T-cell (primary cell): ENCODE measurements around the gene EIF1AD. TPM values are rescaled to one million over a fixed set of nuclear protein-coding genes. Genes with fewer than 3 reads are reported as not detected.

Experiments
- ATAC-seq, 4 experiments: fragments of 200-7000 bp in 3 of 4; fragments of 150-1000 bp in 1 of 4; cut with Tn5 transposase; replicated peaks in 1 of 4; 1 replicate in 3 of 4; 2 replicates in 1 of 4; pipeline ENCODE4 v1.10.0; 2021; ENCODE audit warnings: moderate library complexity in 3 of 4, mild to moderate bottlenecking in 2 of 4, moderate number of reproducible peaks in 1 of 4
- CTCF ChIA-PET, 2 donors: fragments of 300-600 bp; sonication (Branson Sonifier 250); formaldehyde crosslinking; loops; one replicate each; lab custom pipeline; 2022; ENCODE audit warnings: antibody characterized with exemption in 2 of 2; lab: Charles Lee
- POLR2A ChIA-PET, 2 donors: fragments of 300-600 bp; sonication (Branson Sonifier 250); formaldehyde crosslinking; loops; one replicate each; lab custom pipeline; 2022; ENCODE audit warnings: antibody characterized with exemption in 2 of 2; lab: Charles Lee
- DNase-seq, 35 experiments: peaks; one replicate each; pipeline versions ENCODE4 v3.0.0 to v3.0.0-alpha.2; 2013 to 2023
- H3K27ac ChIP-seq: one replicate; pipeline ENCODE4 v1.5.1; 2013; ENCODE audit warnings: low read length
- H3K27me3 ChIP-seq, 2 experiments: replicated peaks in 1 of 2; 1 replicate in 1 of 2; 2 replicates in 1 of 2; pipeline versions ENCODE4 v1.6.1 to v1.7.0; 2013; ENCODE audit warnings: low read length in 1 of 2, mixed read lengths in 1 of 2; ENCODE audit not compliant: control insufficient read depth in 2 of 2, insufficient read depth in 2 of 2; ENCODE audit errors: extremely low read depth in 1 of 2
- H3K36me3 ChIP-seq, 2 donors: 1 replicate in 1 of 2; 2 replicates in 1 of 2; pipeline versions ENCODE4 v1.6.1 to v1.7.0; 2013; ENCODE audit warnings: low read length in 1 of 2; ENCODE audit not compliant: control insufficient read depth in 2 of 2, insufficient read depth in 1 of 2; ENCODE audit errors: extremely low read depth in 1 of 2
- H3K4me1 ChIP-seq, 2 experiments: 1 replicate in 1 of 2; 2 replicates in 1 of 2; pipeline versions ENCODE4 v1.6.1 to v1.7.0; 2013; ENCODE audit warnings: low read length in 2 of 2, mixed read lengths in 1 of 2; ENCODE audit not compliant: insufficient read depth in 2 of 2, control insufficient read depth in 1 of 2; ENCODE audit errors: extremely low read depth in 1 of 2
- H3K4me3 ChIP-seq, 2 donors: 1 replicate in 1 of 2; 2 replicates in 1 of 2; pipeline versions ENCODE4 v1.5.1 to v1.7.0; 2013; ENCODE audit warnings: mild to moderate bottlenecking in 2 of 2, low read length in 1 of 2, moderate library complexity in 1 of 2; ENCODE audit not compliant: control insufficient read depth in 1 of 2; ENCODE audit errors: extremely low read depth in 1 of 2
- H3K9me3 ChIP-seq: 2 replicates; pipeline ENCODE4 v1.7.0; 2013
- H3K27ac Mint-ChIP-seq, 2 donors: one replicate each; pipeline ENCODE4 v1.8.0; 2020 to 2021; ENCODE audit warnings: mild to moderate bottlenecking in 2 of 2, mixed read lengths in 2 of 2
- H3K27me3 Mint-ChIP-seq, 2 donors: one replicate each; pipeline ENCODE4 v1.8.0; 2021 to 2022; ENCODE audit warnings: mixed read lengths in 2 of 2
- H3K36me3 Mint-ChIP-seq: one replicate; pipeline ENCODE4 v1.8.0; 2021; ENCODE audit warnings: mixed read lengths
- H3K4me1 Mint-ChIP-seq, 3 donors: one replicate each; pipeline ENCODE4 v1.8.0; 2020 to 2022; ENCODE audit warnings: mixed read lengths in 3 of 3, mild to moderate bottlenecking in 1 of 3
- H3K4me3 Mint-ChIP-seq, 3 donors: one replicate each; pipeline ENCODE4 v1.8.0; 2020 to 2022; ENCODE audit warnings: mild to moderate bottlenecking in 3 of 3, mixed read lengths in 3 of 3, moderate library complexity in 3 of 3
- H3K9me3 Mint-ChIP-seq, 3 donors: one replicate each; pipeline ENCODE4 v1.8.0; 2020 to 2022; ENCODE audit warnings: mixed read lengths in 3 of 3
- WGBS: methylation state at CpG from one replicate; pipeline ENCODE4 v1.1.5; 2013; ENCODE audit warnings: missing lambda C conversion rate; ENCODE audit not compliant: insufficient coverage; 5-methylcytosine and 5-hydroxymethylcytosine counted together
- total RNA-seq, 35 experiments: library from RNA in 6 of 35; stranded (reverse) in 6 of 35; fragments of 120-200 nt in 1 of 35; gene quantifications; one replicate each; pipeline versions ENCODE4 v1.2.1 to v1.2.4 and lab custom pipeline; 2013 to 2026

The EIF1AD gene
- total RNA-seq, 5 donors from 2014 or later (not counting 1 experiment from before 2014, with no cell fraction given) = 50.7 to 114 (median 58.8) TPM

- Histone ChIP-seq H3K4me3 (no peak overlapping the region), H3K27me3 (no peaks in the 10 kb centered on the region), H3K9me3 (no peaks in the 10 kb centered on the region), H3K27ac (no peak overlapping the region), H3K36me3 (peaks cover 7 to 14% of the 10 kb centered on the region in 2 donors), H3K4me1 (no peaks in the 10 kb centered on the region)
- Mint-ChIP-seq H3K4me1 (no peaks in the 10 kb centered on the region), H3K36me3 (peaks cover 8% of the 10 kb centered on the region), H3K9me3 (no peaks in the 10 kb centered on the region), H3K27me3 (no peaks in the 10 kb centered on the region), H3K27ac (no peak overlapping the region), H3K4me3 (no peak overlapping the region)
- ATAC-seq (no peak), DNase-seq (no peak)
- 86% methylated on average over 16 of the region's 22 CpGs for WGBS
- ChIA-PET POLR2A (interaction anchor here in 1 of 2 donors (0.5 to 0.6 kb wide), 2 partner anchors 12 to 47 kb away, joined by 5 to 6 read pairs; no protein-coding TSS in a partner anchor), CTCF (interaction anchor here in 1 of 2 donors (0.5 to 0.6 kb wide), 2 partner anchors 178 to 184 kb away, joined by 3 read pairs; no protein-coding TSS in a partner anchor)
Observed at GRCh38 chr11:65982824-65983588, 19.0 kb downstream of the EIF1AD start.

DNA sequence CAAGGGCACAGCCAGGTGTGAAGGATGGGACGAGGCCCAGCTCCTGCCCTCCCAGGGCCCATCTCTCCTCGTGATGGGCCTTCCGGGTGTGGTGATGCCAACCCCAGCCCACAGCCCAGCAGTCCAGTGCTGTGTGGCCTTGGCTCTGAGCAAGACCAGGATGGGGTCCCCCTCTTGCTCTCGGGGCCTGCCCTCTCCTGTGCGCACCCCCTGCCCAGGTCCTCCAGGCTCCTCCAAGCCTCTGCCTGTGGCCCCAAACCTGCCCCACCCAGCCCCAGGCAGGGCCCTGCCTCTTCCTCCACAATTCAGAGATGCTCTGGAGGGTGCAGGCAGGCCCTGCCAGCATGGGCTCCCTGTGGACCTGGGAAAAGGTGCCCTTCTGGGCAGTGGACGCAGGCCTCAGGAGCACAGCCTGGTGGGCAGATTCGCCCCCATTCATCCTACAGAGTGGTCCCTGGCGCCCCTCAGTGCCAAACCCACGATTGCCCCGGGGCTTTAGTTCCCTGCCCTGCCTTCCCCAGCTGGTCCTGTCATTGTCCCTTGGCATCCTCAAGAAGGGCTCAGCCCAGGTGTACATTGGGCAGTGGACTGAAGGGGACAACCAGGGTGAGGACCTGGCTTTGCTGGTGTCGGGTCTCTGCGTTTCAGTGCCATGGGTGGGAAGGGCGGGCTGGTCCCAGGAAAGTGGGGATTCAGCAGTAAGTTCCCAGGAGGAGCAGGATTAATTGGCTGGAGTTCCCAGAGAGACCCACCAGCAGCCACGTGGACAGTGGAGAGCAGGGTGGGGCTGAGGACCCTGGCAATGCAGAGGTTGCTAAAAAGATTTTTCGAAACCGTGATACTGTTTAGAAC lies 19.8 kb downstream of the EIF1AD start:
- Histone ChIP-seq H3K4me1 (no peaks in the 10 kb centered on the region), H3K9me3 (no peaks in the 10 kb centered on the region), H3K27me3 (no peaks in the 10 kb centered on the region), H3K4me3 (no peak overlapping the region), H3K27ac (no peak overlapping the region), H3K36me3 (peaks cover 14 to 22% of the 10 kb centered on the region in 2 donors)
- H3K4me1 Mint-ChIP-seq = no peaks in the 10 kb centered on the region
- ATAC-seq = peak in 3 of 4 experiments; percentile 14 to 19 (median 19)
- POLR2A ChIA-PET = interaction anchor here in 1 of 2 donors (0.6 kb wide), 1 partner anchor 11 kb away, joined by 5 read pairs; no protein-coding TSS in a partner anchor
- no peak overlapping the region for H3K27ac Mint-ChIP-seq
- H3K36me3 Mint-ChIP-seq = peaks cover 9% of the 10 kb centered on the region
- no peak for DNase-seq
- no peaks in the 10 kb centered on the region for H3K27me3 Mint-ChIP-seq
- no peak overlapping the region for H3K4me3 Mint-ChIP-seq
- CTCF ChIA-PET = interaction anchor here in 1 of 2 donors (0.5 to 0.6 kb wide), 2 partner anchors 177 to 185 kb away, joined by 3 read pairs; no protein-coding TSS in a partner anchor
- WGBS = 91% methylated on average over 13 of the region's 16 CpGs
- no peaks in the 10 kb centered on the region for H3K9me3 Mint-ChIP-seq

DNA sequence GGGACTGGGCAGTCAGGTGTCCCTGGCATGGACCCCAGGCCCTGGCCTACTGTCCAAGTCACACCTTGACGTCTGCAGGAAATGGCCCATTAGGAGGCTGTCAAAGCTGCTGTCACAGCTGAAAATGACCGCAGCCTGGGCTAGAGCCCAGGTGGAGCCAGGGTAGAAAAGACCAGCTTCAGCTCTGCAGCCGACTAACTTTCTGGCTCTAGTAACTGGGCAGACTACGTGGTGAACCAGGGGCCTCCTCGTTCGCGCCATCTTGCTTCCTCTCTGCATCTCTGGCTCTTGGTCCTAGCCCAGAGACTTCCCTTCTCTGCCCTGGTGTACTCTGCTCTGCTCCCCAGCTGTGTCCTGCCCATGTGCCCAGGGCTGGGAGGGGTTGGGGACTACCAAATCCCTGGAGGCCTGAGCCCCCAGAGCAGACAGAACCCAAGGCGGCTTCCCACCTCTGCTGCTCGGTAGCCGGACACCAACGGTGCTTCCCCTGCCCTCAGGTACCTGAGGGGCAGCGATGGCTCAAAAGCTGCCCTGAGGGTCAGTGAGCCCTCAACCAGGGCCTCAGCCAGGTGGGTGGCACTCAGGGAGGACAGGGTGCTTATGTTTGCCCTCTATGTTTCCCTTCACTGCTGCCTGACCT lies 20.7 kb downstream of the EIF1AD start:
- ATAC-seq (peak in 1 of 4 experiments; percentile 21), DNase-seq (no peak)
- 89% methylated on average over 12 of the region's 12 CpGs for WGBS
- Mint-ChIP-seq H3K27ac (no peak overlapping the region), H3K4me3 (no peak overlapping the region), H3K36me3 (peaks cover 15% of the 10 kb centered on the region), H3K9me3 (no peaks in the 10 kb centered on the region), H3K4me1 (no peaks in the 10 kb centered on the region), H3K27me3 (no peaks in the 10 kb centered on the region)
- H3K36me3 ChIP-seq = peaks cover 20 to 32% of the 10 kb centered on the region in 2 donors
- H3K9me3 ChIP-seq = no peaks in the 10 kb centered on the region
- no peaks in the 10 kb centered on the region for H3K4me1 ChIP-seq
- no peaks in the 10 kb centered on the region for H3K27me3 ChIP-seq
- H3K4me3 ChIP-seq = no peak overlapping the region
- POLR2A ChIA-PET = interaction anchor here in 1 of 2 donors (0.7 kb wide), 1 partner anchor 377 kb away, joined by 3 read pairs; no protein-coding TSS in a partner anchor
- H3K27ac ChIP-seq = no peak overlapping the region
- CTCF ChIA-PET = no interaction called here

GRCh38 chr11:65979261-65979759 lies 22.6 kb downstream of the EIF1AD start:
- Mint-ChIP-seq H3K4me3 (no peak overlapping the region), H3K27ac (peak overlapping the region in 1 of 2 donors; percentile 52), H3K4me1 (peaks cover 0 to 6% (median 0%) of the 10 kb centered on the region in 3 donors), H3K27me3 (no peaks in the 10 kb centered on the region), H3K36me3 (peaks cover 22% of the 10 kb centered on the region), H3K9me3 (no peaks in the 10 kb centered on the region)
- CTCF ChIA-PET = no interaction called here
- H3K4me3 ChIP-seq = no peak overlapping the region
- no peaks in the 10 kb centered on the region for H3K4me1 ChIP-seq
- ATAC-seq (no peak), DNase-seq (no peak)
- H3K27ac ChIP-seq = no peak overlapping the region
- WGBS = 82% methylated on average over 5 of the region's 10 CpGs
- POLR2A ChIA-PET = interaction anchor here in 1 of 2 donors (0.6 kb wide), 1 partner anchor 14 kb away, joined by 4 read pairs; no protein-coding TSS in a partner anchor
- H3K36me3 ChIP-seq = peaks cover 23 to 36% of the 10 kb centered on the region in 2 donors
- H3K9me3 ChIP-seq = no peaks in the 10 kb centered on the region
- H3K27me3 ChIP-seq = no peaks in the 10 kb centered on the region

DNA sequence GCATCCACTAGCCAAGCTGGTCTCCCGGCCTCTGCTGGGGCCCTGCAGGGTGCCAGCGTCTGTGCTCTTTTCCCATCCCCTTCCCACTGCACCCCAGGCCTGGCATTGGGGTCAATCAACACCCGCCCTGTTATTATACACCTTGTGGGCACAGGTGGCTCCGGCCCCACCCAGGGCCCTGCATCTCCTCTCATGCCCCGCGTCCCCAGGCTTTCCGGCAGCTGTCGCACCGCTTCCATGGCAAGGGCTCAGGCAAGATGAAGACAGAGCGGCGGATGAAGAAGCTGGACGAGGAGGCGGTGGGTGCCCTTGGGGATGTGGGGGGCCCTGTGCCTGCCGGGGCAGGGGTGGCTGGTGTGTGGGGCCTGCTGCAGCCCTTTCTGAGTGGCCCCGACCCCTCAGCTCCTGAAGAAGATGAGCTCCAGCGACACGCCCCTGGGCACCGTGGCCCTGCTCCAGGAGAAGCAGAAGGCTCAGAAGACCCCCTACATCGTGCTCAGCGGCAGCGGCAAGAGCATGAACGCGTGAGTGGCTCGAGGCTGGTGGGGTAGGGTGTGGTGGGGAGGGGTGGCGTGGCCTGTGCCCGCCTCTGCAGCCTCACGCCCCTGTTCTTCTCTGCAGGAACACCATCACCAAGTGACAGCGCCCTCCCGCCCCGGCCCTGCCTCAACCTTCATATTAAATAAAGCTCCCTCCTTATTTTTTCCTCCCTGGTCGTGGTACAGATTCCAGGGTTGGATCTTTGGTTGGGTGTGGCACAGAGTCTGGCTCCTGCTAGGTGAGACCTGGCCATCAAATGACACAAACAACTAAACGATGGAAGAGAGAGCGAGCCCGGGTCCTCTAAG lies 23.3 kb downstream of the EIF1AD start:
- Mint-ChIP-seq H3K9me3 (no peaks in the 10 kb centered on the region), H3K27ac (no peak overlapping the region), H3K4me3 (no peak overlapping the region), H3K4me1 (peaks cover 0 to 6% (median 0%) of the 10 kb centered on the region in 3 donors), H3K27me3 (no peaks in the 10 kb centered on the region), H3K36me3 (peaks cover 25% of the 10 kb centered on the region)
- H3K4me1 ChIP-seq = no peaks in the 10 kb centered on the region
- POLR2A ChIA-PET = interaction anchor here in 1 of 2 donors (0.6 to 0.7 kb wide), 2 partner anchors 13 to 24 kb away, joined by 3 to 4 read pairs; no protein-coding TSS in a partner anchor
- DNase-seq = no peak
- CTCF ChIA-PET = no interaction called here
- H3K9me3 ChIP-seq = no peaks in the 10 kb centered on the region
- no peaks in the 10 kb centered on the region for H3K27me3 ChIP-seq
- H3K27ac ChIP-seq = no peak overlapping the region
- ATAC-seq = no peak
- H3K4me3 ChIP-seq = no peak overlapping the region
- 98% methylated on average over 12 of the region's 34 CpGs for WGBS
- peaks cover 23 to 36% of the 10 kb centered on the region in 2 donors for H3K36me3 ChIP-seq
